HepG2 (cell line): Measurements from ENCODE around the gene RNPEPL1. TPM values are rescaled to one million over a fixed set of nuclear protein-coding genes. Genes with fewer than 3 reads are reported as not detected.

ENCODE experiments used
- FOXM1 ChIP-seq: sonication (generic); formaldehyde crosslinking; IDR thresholded peaks from 2 replicates; pipeline ENCODE4 v1.5.0; 2020; ENCODE audit warnings: missing genetic modification reagents
- MIER2 ChIP-seq: IDR thresholded peaks from 2 replicates; pipeline ENCODE4 v1.6.1; 2016; ENCODE audit warnings: missing biosample characterization, missing genetic modification reagents
- ZBTB42 ChIP-seq: sonication (generic); formaldehyde crosslinking; IDR thresholded peaks from 2 replicates; pipeline ENCODE4 v1.5.0; 2020; ENCODE audit warnings: mild to moderate bottlenecking, missing genetic modification reagents
- ZBTB7B ChIP-seq: sonication (generic); formaldehyde crosslinking; IDR thresholded peaks from 2 replicates; pipeline ENCODE4 v1.4.0; 2020; ENCODE audit warnings: missing genetic modification reagents
- ZNF143 ChIP-seq: sonication (generic); formaldehyde crosslinking; IDR thresholded peaks from 2 replicates; pipeline ENCODE4 v1.4.0; 2020; ENCODE audit warnings: missing genetic modification reagents
- ZNF749 ChIP-seq: sonication (generic); formaldehyde crosslinking; IDR thresholded peaks from 2 replicates; pipeline ENCODE4 v1.8.0; 2022; ENCODE audit warnings: mild to moderate bottlenecking, missing genetic modification reagents, moderate library complexity, borderline replicate concordance
- polyA plus RNA-seq, 8 experiments: library from polyadenylated mRNA; depleted of rRNA in 3 of 8; stranded (reverse) in 7 of 8; unstranded in 1 of 8; fragments of >200 nt; fragmentation: Illumina TruSeq in 4 of 8; extraction: Trizol in 4 of 8; gene quantifications; 2 replicates each; pipeline versions ENCODE4 v1.2.1 to v1.2.3, GENCODE V29; 2011 to 2016; ENCODE audit warnings: low read depth in 4 of 8, missing spikeins in 1 of 8, mixed read lengths in 1 of 8; ENCODE audit not compliant: insufficient read depth in 1 of 8
- total RNA-seq, 5 experiments: library from RNA; depleted of rRNA; stranded (reverse); fragments of >200 nt; fragmentation: Illumina TruSeq; extraction: Trizol; gene quantifications; 2 replicates each; pipeline ENCODE4 v1.2.3, GENCODE V29; 2016; ENCODE audit warnings: low read depth in 1 of 5
- TF ChIP-seq, protein P1 (sequence below): sonication (generic); formaldehyde crosslinking; IDR thresholded peaks from 2 replicates; pipeline ENCODE4 v1.5.1; 2020; ENCODE audit warnings: mild to moderate bottlenecking, missing genetic modification reagents, borderline replicate concordance
- TF ChIP-seq, protein P2 (sequence below): sonication (generic); formaldehyde crosslinking; IDR thresholded peaks from 2 replicates; pipeline ENCODE4 v1.9.0; 2021; ENCODE audit warnings: missing genetic modification reagents, borderline replicate concordance
- TF ChIP-seq, protein P3 (sequence below): sonication (generic); formaldehyde crosslinking; IDR thresholded peaks from 2 replicates; pipeline ENCODE4 v1.4.0; 2020; ENCODE audit warnings: missing genetic modification reagents

The RNPEPL1 gene
- total and polyA plus RNA-seq, 2 of the 13 experiments (the other 11 are each of a cell fraction or from before 2014, with no cell fraction given) = 13.0 to 18.0 TPM

DNA sequence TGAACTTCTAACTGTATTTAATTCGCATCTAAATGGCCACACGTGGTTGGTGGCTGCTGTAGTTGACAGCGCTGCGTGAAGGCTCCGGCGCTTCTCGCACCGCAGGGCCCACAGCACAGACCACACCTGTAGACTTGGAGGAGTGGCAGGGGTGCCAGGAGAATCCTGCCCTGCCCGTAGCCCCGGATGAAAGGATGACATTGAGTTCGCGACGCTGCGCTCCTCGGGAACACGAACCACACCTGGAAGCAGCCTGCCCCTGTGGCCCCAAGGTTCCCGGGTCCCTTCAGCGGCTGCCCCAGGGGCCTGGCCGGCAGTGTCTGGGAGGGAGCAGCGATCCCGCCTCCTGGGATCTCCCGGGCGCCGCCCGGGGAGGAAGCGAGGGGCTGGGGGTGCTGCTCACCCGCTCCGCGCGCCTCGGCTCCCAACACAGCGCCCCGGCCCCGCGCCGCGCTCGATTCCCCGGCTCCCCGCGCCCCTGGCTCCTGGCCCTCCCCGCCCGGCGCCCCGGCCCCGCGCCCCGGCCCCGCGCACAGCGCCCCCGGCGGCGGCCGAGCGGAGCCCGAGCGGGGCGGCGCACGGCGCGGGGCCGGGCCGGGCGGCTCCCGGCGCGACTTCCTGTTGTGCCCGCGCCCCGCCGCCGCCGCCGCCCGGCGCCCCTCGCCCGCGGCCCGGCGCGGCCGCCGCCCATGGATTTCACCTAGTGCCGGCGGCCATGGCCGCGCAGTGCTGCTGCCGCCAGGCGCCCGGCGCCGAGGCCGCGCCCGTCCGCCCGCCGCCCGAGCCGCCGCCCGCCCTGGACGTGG lies at the start of gene RNPEPL1 (continued):
- TF ChIP-seq ZBTB42 = 0 out of 2 replicates have a peak, but pooled peaks have one; percentile 55
- TF ChIP-seq FOXM1 (CRISPR knock-in tag) = no peak
- TF ChIP-seq MIER2 (CRISPR knock-in tag) = no peak
- TF ChIP-seq, protein P1, sequence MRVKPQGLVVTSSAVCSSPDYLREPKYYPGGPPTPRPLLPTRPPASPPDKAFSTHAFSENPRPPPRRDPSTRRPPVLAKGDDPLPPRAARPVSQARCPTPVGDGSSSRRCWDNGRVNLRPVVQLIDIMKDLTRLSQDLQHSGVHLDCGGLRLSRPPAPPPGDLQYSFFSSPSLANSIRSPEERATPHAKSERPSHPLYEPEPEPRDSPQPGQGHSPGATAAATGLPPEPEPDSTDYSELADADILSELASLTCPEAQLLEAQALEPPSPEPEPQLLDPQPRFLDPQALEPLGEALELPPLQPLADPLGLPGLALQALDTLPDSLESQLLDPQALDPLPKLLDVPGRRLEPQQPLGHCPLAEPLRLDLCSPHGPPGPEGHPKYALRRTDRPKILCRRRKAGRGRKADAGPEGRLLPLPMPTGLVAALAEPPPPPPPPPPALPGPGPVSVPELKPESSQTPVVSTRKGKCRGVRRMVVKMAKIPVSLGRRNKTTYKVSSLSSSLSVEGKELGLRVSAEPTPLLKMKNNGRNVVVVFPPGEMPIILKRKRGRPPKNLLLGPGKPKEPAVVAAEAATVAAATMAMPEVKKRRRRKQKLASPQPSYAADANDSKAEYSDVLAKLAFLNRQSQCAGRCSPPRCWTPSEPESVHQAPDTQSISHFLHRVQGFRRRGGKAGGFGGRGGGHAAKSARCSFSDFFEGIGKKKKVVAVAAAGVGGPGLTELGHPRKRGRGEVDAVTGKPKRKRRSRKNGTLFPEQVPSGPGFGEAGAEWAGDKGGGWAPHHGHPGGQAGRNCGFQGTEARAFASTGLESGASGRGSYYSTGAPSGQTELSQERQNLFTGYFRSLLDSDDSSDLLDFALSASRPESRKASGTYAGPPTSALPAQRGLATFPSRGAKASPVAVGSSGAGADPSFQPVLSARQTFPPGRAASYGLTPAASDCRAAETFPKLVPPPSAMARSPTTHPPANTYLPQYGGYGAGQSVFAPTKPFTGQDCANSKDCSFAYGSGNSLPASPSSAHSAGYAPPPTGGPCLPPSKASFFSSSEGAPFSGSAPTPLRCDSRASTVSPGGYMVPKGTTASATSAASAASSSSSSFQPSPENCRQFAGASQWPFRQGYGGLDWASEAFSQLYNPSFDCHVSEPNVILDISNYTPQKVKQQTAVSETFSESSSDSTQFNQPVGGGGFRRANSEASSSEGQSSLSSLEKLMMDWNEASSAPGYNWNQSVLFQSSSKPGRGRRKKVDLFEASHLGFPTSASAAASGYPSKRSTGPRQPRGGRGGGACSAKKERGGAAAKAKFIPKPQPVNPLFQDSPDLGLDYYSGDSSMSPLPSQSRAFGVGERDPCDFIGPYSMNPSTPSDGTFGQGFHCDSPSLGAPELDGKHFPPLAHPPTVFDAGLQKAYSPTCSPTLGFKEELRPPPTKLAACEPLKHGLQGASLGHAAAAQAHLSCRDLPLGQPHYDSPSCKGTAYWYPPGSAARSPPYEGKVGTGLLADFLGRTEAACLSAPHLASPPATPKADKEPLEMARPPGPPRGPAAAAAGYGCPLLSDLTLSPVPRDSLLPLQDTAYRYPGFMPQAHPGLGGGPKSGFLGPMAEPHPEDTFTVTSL (CRISPR knock-in tag) = no peak
- no peak for TF ChIP-seq ZNF749 (CRISPR knock-in tag)
- TF ChIP-seq, protein P2, sequence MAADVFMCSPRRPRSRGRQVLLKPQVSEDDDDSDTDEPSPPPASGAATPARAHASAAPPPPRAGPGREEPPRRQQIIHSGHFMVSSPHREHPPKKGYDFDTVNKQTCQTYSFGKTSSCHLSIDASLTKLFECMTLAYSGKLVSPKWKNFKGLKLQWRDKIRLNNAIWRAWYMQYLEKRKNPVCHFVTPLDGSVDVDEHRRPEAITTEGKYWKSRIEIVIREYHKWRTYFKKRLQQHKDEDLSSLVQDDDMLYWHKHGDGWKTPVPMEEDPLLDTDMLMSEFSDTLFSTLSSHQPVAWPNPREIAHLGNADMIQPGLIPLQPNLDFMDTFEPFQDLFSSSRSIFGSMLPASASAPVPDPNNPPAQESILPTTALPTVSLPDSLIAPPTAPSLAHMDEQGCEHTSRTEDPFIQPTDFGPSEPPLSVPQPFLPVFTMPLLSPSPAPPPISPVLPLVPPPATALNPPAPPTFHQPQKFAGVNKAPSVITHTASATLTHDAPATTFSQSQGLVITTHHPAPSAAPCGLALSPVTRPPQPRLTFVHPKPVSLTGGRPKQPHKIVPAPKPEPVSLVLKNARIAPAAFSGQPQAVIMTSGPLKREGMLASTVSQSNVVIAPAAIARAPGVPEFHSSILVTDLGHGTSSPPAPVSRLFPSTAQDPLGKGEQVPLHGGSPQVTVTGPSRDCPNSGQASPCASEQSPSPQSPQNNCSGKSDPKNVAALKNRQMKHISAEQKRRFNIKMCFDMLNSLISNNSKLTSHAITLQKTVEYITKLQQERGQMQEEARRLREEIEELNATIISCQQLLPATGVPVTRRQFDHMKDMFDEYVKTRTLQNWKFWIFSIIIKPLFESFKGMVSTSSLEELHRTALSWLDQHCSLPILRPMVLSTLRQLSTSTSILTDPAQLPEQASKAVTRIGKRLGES (CRISPR knock-in tag) = no peak
- peak; percentile 52; the same call in 1 of the 2 replicates for TF ChIP-seq ZBTB7B (CRISPR knock-in tag)
- TF ChIP-seq ZNF143 = no peak
- TF ChIP-seq, protein P3, sequence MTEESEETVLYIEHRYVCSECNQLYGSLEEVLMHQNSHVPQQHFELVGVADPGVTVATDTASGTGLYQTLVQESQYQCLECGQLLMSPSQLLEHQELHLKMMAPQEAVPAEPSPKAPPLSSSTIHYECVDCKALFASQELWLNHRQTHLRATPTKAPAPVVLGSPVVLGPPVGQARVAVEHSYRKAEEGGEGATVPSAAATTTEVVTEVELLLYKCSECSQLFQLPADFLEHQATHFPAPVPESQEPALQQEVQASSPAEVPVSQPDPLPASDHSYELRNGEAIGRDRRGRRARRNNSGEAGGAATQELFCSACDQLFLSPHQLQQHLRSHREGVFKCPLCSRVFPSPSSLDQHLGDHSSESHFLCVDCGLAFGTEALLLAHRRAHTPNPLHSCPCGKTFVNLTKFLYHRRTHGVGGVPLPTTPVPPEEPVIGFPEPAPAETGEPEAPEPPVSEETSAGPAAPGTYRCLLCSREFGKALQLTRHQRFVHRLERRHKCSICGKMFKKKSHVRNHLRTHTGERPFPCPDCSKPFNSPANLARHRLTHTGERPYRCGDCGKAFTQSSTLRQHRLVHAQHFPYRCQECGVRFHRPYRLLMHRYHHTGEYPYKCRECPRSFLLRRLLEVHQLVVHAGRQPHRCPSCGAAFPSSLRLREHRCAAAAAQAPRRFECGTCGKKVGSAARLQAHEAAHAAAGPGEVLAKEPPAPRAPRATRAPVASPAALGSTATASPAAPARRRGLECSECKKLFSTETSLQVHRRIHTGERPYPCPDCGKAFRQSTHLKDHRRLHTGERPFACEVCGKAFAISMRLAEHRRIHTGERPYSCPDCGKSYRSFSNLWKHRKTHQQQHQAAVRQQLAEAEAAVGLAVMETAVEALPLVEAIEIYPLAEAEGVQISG = no peak
